ENCODE measurements around the gene JADE2.

Gene JADE2

GRCh38 chr5:134569758-134570364 lies 44.4 kb downstream of the JADE2 start:
- no peak for ATAC-seq
- TF ChIP-seq SNAI2 (CRISPR knock-in tag; IDR thresholded peaks at IDR 0.05) (no peak), ISL1 (CRISPR knock-in tag; IDR thresholded peaks at IDR 0.05) (no peak), CSDC2 (CRISPR knock-in tag; IDR thresholded peaks at IDR 0.05) (no peak), ZNF70 (CRISPR knock-in tag; IDR thresholded peaks at IDR 0.05) (no peak), TCF4 (CRISPR knock-in tag; IDR thresholded peaks at IDR 0.05; ENCODE audit: borderline replicate concordance) (no peak), RARB (CRISPR knock-in tag; IDR thresholded peaks at IDR 0.05) (no peak), BACH2 (CRISPR knock-in tag; IDR thresholded peaks at IDR 0.05; ENCODE audit: borderline replicate concordance) (no peak), GLIS3 (CRISPR knock-in tag; IDR thresholded peaks at IDR 0.05) (no peak)
- TF ChIP-seq, protein P1, sequence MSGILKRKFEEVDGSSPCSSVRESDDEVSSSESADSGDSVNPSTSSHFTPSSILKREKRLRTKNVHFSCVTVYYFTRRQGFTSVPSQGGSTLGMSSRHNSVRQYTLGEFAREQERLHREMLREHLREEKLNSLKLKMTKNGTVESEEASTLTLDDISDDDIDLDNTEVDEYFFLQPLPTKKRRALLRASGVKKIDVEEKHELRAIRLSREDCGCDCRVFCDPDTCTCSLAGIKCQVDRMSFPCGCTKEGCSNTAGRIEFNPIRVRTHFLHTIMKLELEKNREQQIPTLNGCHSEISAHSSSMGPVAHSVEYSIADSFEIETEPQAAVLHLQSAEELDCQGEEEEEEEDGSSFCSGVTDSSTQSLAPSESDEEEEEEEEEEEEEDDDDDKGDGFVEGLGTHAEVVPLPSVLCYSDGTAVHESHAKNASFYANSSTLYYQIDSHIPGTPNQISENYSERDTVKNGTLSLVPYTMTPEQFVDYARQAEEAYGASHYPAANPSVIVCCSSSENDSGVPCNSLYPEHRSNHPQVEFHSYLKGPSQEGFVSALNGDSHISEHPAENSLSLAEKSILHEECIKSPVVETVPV (CRISPR knock-in tag; IDR thresholded peaks at IDR 0.05): no peak

DNA sequence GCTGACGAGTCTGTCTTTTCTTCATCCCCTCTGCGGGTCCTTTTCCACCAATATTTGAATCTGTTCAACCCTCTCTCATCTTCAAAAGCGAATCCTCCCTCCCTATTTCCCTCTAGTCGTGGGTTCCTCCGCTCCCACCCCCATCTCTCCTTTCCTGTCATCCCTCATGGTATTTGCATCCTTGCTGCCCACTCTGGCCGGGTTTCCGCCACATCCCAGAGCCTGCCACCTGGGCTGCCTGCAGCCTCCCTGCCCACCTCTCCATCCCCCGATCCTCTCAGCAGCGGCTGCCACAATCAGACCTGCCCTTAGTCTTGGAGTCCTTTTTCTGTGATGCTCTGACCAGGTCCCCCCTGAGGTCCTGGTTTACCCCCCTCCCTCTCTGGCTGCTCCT lies 44.9 kb downstream of the JADE2 start:
- ATAC-seq: no peak
- no peak for TF ChIP-seq ISL1 (CRISPR knock-in tag; IDR thresholded peaks at IDR 0.05)
- no peak for TF ChIP-seq ZFP3 (CRISPR knock-in tag; IDR thresholded peaks at IDR 0.05)

DNA sequence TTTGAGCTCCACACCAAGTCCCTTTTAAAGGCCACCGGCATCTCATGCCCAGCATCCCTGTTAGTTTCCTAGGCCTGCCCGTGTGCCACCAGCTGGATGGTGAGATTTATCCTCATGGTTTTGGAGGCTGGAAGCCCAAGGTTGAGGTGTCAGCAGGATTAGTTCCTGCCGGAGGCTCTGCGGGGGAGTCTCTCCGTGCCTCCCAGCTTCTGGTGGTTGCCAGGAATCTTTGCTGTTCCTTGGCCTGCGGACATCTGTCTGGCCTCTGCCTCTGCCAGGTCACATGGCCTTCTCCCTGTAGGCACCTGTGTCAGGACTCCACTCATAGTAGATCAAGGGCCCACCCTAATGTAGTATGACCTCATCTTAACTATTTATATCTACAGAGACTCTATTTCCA lies 45.4 kb downstream of the JADE2 start:
- TF ChIP-seq PPARA (CRISPR knock-in tag; IDR thresholded peaks at IDR 0.05; ENCODE audit: borderline replicate concordance) (no peak), CSDC2 (CRISPR knock-in tag; IDR thresholded peaks at IDR 0.05) (no peak), ISL1 (CRISPR knock-in tag; IDR thresholded peaks at IDR 0.05) (no peak), ESRRG (CRISPR knock-in tag; IDR thresholded peaks at IDR 0.05) (no peak), ZC3H10 (CRISPR knock-in tag; IDR thresholded peaks at IDR 0.05) (no peak), CREB5 (CRISPR knock-in tag; IDR thresholded peaks at IDR 0.05; ENCODE audit: low read depth) (no peak)
- TF ChIP-seq, protein P1 (CRISPR knock-in tag; IDR thresholded peaks at IDR 0.05): no peak
- TF ChIP-seq, protein P2, sequence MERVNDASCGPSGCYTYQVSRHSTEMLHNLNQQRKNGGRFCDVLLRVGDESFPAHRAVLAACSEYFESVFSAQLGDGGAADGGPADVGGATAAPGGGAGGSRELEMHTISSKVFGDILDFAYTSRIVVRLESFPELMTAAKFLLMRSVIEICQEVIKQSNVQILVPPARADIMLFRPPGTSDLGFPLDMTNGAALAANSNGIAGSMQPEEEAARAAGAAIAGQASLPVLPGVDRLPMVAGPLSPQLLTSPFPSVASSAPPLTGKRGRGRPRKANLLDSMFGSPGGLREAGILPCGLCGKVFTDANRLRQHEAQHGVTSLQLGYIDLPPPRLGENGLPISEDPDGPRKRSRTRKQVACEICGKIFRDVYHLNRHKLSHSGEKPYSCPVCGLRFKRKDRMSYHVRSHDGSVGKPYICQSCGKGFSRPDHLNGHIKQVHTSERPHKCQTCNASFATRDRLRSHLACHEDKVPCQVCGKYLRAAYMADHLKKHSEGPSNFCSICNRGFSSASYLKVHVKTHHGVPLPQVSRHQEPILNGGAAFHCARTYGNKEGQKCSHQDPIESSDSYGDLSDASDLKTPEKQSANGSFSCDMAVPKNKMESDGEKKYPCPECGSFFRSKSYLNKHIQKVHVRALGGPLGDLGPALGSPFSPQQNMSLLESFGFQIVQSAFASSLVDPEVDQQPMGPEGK (CRISPR knock-in tag; IDR thresholded peaks at IDR 0.05; ENCODE audit: borderline replicate concordance): no peak
- no peak for ATAC-seq

GRCh38 chr5:134571693-134572405 lies 46.4 kb downstream of the JADE2 start:
- TF ChIP-seq ESRRG (CRISPR knock-in tag; IDR thresholded peaks at IDR 0.05) (no peak), OSR1 (CRISPR knock-in tag; IDR thresholded peaks at IDR 0.05) (no peak), ISL1 (CRISPR knock-in tag; IDR thresholded peaks at IDR 0.05) (no peak), ZFP3 (CRISPR knock-in tag; IDR thresholded peaks at IDR 0.05) (no peak), SNAI2 (CRISPR knock-in tag; IDR thresholded peaks at IDR 0.05) (no peak), ZNF565 (CRISPR knock-in tag; conservative IDR thresholded peaks at IDR 0.05; ENCODE audit: low read depth) (no peak), ZC3H10 (CRISPR knock-in tag; IDR thresholded peaks at IDR 0.05) (no peak), RARB (CRISPR knock-in tag; IDR thresholded peaks at IDR 0.05) (no peak), TCF4 (CRISPR knock-in tag; IDR thresholded peaks at IDR 0.05; ENCODE audit: borderline replicate concordance) (no peak), TOX (CRISPR knock-in tag; IDR thresholded peaks at IDR 0.05; ENCODE audit: borderline replicate concordance) (no peak)
- TF ChIP-seq, protein P1 (CRISPR knock-in tag; IDR thresholded peaks at IDR 0.05): no peak
- TF ChIP-seq, protein P3, sequence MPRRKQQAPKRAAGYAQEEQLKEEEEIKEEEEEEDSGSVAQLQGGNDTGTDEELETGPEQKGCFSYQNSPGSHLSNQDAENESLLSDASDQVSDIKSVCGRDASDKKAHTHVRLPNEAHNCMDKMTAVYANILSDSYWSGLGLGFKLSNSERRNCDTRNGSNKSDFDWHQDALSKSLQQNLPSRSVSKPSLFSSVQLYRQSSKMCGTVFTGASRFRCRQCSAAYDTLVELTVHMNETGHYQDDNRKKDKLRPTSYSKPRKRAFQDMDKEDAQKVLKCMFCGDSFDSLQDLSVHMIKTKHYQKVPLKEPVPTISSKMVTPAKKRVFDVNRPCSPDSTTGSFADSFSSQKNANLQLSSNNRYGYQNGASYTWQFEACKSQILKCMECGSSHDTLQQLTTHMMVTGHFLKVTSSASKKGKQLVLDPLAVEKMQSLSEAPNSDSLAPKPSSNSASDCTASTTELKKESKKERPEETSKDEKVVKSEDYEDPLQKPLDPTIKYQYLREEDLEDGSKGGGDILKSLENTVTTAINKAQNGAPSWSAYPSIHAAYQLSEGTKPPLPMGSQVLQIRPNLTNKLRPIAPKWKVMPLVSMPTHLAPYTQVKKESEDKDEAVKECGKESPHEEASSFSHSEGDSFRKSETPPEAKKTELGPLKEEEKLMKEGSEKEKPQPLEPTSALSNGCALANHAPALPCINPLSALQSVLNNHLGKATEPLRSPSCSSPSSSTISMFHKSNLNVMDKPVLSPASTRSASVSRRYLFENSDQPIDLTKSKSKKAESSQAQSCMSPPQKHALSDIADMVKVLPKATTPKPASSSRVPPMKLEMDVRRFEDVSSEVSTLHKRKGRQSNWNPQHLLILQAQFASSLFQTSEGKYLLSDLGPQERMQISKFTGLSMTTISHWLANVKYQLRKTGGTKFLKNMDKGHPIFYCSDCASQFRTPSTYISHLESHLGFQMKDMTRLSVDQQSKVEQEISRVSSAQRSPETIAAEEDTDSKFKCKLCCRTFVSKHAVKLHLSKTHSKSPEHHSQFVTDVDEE (CRISPR knock-in tag; IDR thresholded peaks at IDR 0.05): no peak
- TF ChIP-seq, protein P2 (CRISPR knock-in tag; IDR thresholded peaks at IDR 0.05; ENCODE audit: borderline replicate concordance): no peak
- no peak for ATAC-seq

Data from SK-N-SH treated with all-trans-retinoic acid at 6 μM for 48 hours (cell line).